ENCODE data around the gene PEX6. TPM values are rescaled to one million over a fixed set of nuclear protein-coding genes. Genes with fewer than 3 reads are reported as not detected.

The PEX6 gene
- total and polyA plus RNA-seq, 2 of the 13 experiments (the other 11 are each of a cell fraction or from before 2014, with no cell fraction given): 5.1 to 6.7 TPM

GRCh38 chr6:42979523-42980177 is 669 bp upstream of the PEX6 start (continued):
- TF ChIP-seq MTERF4 (CRISPR knock-in tag; IDR thresholded peaks at IDR 0.05): 0 out of 2 replicates have a peak, but pooled peaks have one; percentile 4
- TF ChIP-seq CREBL2 (CRISPR knock-in tag; IDR thresholded peaks at IDR 0.05; ENCODE audit: borderline replicate concordance): no peak
- TF ChIP-seq ZNF501 (CRISPR knock-in tag; IDR thresholded peaks at IDR 0.05): peak; percentile 2; the same call in 1 of the 2 replicates
- 0 out of 2 replicates have a peak, but pooled peaks have one; percentile 5 for TF ChIP-seq ZNF777 (CRISPR knock-in tag; IDR thresholded peaks at IDR 0.05)
- TF ChIP-seq ZBTB3 (CRISPR knock-in tag; IDR thresholded peaks at IDR 0.05; ENCODE audit: borderline replicate concordance, low read depth): no peak
- 0 out of 2 replicates have a peak, but pooled peaks have one; percentile 4 for TF ChIP-seq AHR (CRISPR knock-in tag; IDR thresholded peaks at IDR 0.05)
- TF ChIP-seq AKAP8 (CRISPR knock-in tag; IDR thresholded peaks at IDR 0.05): no peak
- TF ChIP-seq SMC3 (IDR thresholded peaks at IDR 0.05; ENCODE audit: low read length): 0 out of 2 replicates have a peak, but pooled peaks have one; percentile 1
- no peak for TF ChIP-seq ELF3 (CRISPR knock-in tag; IDR thresholded peaks at IDR 0.05)
- peak; percentile 32 for TF ChIP-seq ASH2L (IDR thresholded peaks at IDR 0.05; ENCODE audit: insufficient read length, low read depth, low read length)
- TF ChIP-seq TBX2 (CRISPR knock-in tag; IDR thresholded peaks at IDR 0.05; ENCODE audit: borderline replicate concordance): 0 out of 2 replicates have a peak, but pooled peaks have one; percentile 13
- TF ChIP-seq MBD4 (IDR thresholded peaks at IDR 0.05; ENCODE audit: borderline replicate concordance, low read length): no peak
- TF ChIP-seq PTBP1 (IDR thresholded peaks at IDR 0.05; ENCODE audit: low read depth, low read length, poor library complexity, severe bottlenecking): no peak
- TF ChIP-seq ZNF652 (CRISPR knock-in tag; IDR thresholded peaks at IDR 0.05; ENCODE audit: borderline replicate concordance, low read depth): no peak
- 0 out of 4 replicates have a peak, but pooled peaks of 1 of the 2 experiments have one; percentile 1 for TF ChIP-seq NR2F1 (CRISPR knock-in tag; IDR thresholded peaks at IDR 0.05)
- no peak for TF ChIP-seq LCORL (IDR thresholded peaks at IDR 0.05)
- TF ChIP-seq LCORL (CRISPR knock-in tag; IDR thresholded peaks at IDR 0.05): peak; percentile 52; the same call in 1 of the 2 replicates
- TF ChIP-seq ZNF124 (CRISPR knock-in tag; IDR thresholded peaks at IDR 0.05): 0 out of 2 replicates have a peak, but pooled peaks have one; percentile 8
- peak; percentile 14; the same call in 1 of the 2 replicates for TF ChIP-seq PAXIP1 (CRISPR knock-in tag; conservative IDR thresholded peaks at IDR 0.05)

Measured in HepG2 (cell line).